HG02852 (cell line): ENCODE results near the gene SORCS3.

Source experiments
- ATAC-seq: cut with Tn5 transposase; IDR thresholded peaks from one replicate; pipeline ENCODE4 v1.9.1; 2021; ENCODE audit warnings: mild to moderate bottlenecking, moderate library complexity; ENCODE audit not compliant: unreplicated experiment

Gene SORCS3

GRCh38 chr10:104831272-104831671, 190.2 kb downstream of the SORCS3 start:
- no peak for ATAC-seq

GRCh38 chr10:104834580-104834979, 193.5 kb downstream of the SORCS3 start:
- ATAC-seq = no peak

GRCh38 chr10:104835422-104835821, 194.3 kb downstream of the SORCS3 start:
- ATAC-seq = peak; percentile 55

GRCh38 chr10:104842704-104843103, 201.6 kb downstream of the SORCS3 start:
- ATAC-seq = no peak

- no peak for ATAC-seq
These were observed 203.0 kb downstream of the SORCS3 start for GRCh38 chr10:104844073-104844472.

- no peak for ATAC-seq
These were observed 208.9 kb downstream of the SORCS3 start for GRCh38 chr10:104850023-104850422.

- no peak for ATAC-seq
These were observed 227.0 kb downstream of the SORCS3 start for GRCh38 chr10:104867966-104868598.

- ATAC-seq = no peak
These were observed 231.6 kb downstream of the SORCS3 start for GRCh38 chr10:104872691-104873090.

GRCh38 chr10:104873161-104873560, 232.1 kb downstream of the SORCS3 start:
- ATAC-seq = no peak

- no peak for ATAC-seq
These were observed 234.5 kb downstream of the SORCS3 start for GRCh38 chr10:104875561-104875960.

GRCh38 chr10:104880624-104881398, 239.7 kb downstream of the SORCS3 start:
- ATAC-seq = no peak

GRCh38 chr10:104881740-104882139, 240.7 kb downstream of the SORCS3 start:
- no peak for ATAC-seq

- peak; percentile 60 for ATAC-seq
These were observed 252.0 kb downstream of the SORCS3 start for GRCh38 chr10:104892879-104893617.

GRCh38 chr10:104893701-104894100, 252.6 kb downstream of the SORCS3 start:
- no peak for ATAC-seq

GRCh38 chr10:104894681-104895080, 253.6 kb downstream of the SORCS3 start:
- no peak for ATAC-seq

- ATAC-seq = no peak
These were observed 254.5 kb downstream of the SORCS3 start for GRCh38 chr10:104895541-104895940.

GRCh38 chr10:104895981-104896380, 254.9 kb downstream of the SORCS3 start:
- no peak for ATAC-seq

- no peak for ATAC-seq
These were observed 256.6 kb downstream of the SORCS3 start for GRCh38 chr10:104897696-104898095.

GRCh38 chr10:104899779-104900178, 258.7 kb downstream of the SORCS3 start:
- no peak for ATAC-seq

- ATAC-seq = no peak
These were observed 262.3 kb downstream of the SORCS3 start for GRCh38 chr10:104903433-104903832.

- ATAC-seq = no peak
These were observed 263.7 kb downstream of the SORCS3 start for GRCh38 chr10:104904753-104905323.
